ENCODE results near the gene CAMTA1.

Gene CAMTA1

DNA sequence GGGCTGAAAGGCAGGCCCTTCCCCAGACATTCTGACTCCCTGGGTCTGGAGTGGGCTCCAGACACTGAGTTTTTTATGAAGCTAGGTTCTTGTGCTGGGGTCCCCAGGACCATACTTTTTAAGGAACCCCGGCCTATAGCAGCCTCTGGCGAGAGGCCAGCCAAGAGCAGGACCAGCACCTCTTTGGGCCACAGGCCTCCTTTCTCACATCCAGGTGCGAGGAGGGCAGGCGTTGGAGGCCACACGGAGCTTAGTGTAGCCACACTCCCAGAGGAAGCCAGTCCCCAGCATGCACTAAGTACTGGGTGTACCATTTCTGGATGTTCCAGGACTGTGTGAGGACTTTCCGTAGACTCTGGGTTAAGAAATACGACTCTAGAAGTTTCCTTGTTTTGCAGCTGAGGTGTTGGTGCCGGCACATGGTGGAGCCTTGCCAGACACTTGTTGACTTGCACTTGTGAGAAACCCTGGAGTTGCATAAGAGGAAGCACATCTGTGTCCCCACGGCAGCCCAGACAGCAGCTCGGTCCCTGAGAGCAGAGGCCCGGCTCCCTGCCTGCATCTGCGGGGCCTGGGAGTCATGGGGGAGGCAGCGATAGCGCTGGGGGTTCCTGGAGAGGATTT lies 863.6 kb downstream of the CAMTA1 start:
- DNase-seq (ENCODE audit: low read depth): peak; percentile 70
- TF ChIP-seq, protein P1, sequence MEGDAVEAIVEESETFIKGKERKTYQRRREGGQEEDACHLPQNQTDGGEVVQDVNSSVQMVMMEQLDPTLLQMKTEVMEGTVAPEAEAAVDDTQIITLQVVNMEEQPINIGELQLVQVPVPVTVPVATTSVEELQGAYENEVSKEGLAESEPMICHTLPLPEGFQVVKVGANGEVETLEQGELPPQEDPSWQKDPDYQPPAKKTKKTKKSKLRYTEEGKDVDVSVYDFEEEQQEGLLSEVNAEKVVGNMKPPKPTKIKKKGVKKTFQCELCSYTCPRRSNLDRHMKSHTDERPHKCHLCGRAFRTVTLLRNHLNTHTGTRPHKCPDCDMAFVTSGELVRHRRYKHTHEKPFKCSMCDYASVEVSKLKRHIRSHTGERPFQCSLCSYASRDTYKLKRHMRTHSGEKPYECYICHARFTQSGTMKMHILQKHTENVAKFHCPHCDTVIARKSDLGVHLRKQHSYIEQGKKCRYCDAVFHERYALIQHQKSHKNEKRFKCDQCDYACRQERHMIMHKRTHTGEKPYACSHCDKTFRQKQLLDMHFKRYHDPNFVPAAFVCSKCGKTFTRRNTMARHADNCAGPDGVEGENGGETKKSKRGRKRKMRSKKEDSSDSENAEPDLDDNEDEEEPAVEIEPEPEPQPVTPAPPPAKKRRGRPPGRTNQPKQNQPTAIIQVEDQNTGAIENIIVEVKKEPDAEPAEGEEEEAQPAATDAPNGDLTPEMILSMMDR (conservative IDR thresholded peaks at IDR 0.05; ENCODE audit: low read depth, low read length): no peak
- H3K4me3 ChIP-seq (ENCODE audit: low read depth, low read length): no peak overlapping the region

DNA sequence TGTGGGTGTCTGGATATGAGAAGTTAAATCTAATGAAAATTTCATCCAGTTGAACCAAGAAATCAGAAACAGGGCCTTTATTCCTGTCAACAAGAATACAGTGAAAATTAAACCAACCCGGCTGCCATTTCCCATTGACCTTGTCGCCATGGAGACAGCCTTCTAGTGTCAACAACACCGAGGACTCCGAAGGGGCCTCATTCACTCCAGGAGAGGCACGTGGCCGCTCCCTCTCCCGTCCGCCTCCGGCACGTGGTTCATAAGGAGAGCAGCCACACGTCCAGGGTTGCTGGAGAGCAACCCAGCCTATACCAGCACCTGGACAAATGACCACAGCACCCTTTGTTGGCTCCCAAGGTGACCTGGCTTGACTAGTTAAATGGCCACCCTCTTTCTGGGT lies 865.5 kb downstream of the CAMTA1 start:
- DNase-seq (ENCODE audit: low read depth): peak; percentile 21
- no peak overlapping the region for H3K4me3 ChIP-seq (ENCODE audit: low read depth, low read length)
- TF ChIP-seq, protein P1 (conservative IDR thresholded peaks at IDR 0.05; ENCODE audit: low read depth, low read length): no peak

DNA sequence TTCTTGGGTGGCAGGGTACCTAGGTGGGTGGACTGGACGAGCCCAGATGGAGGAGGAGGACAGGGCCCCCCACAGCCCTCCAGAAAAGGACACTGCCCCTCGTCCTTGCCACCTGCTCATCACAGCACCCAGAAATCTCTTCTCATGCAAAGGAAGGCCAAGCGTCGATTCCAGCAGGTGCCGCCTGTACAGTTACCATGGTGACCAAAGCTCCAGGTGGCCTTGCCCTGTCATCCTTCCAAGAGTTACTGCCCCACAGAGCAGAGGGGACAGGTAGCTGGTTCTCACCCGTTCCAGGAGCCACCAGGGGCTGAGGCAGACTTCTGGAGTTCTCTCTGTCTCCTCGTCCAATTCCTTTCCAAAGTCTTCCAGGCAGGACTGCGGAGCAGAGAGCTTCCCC lies 865.9 kb downstream of the CAMTA1 start:
- no peak overlapping the region for H3K4me3 ChIP-seq (ENCODE audit: low read depth, low read length)
- TF ChIP-seq, protein P1 (conservative IDR thresholded peaks at IDR 0.05; ENCODE audit: low read depth, low read length): no peak
- no peak for DNase-seq (ENCODE audit: low read depth)

DNA sequence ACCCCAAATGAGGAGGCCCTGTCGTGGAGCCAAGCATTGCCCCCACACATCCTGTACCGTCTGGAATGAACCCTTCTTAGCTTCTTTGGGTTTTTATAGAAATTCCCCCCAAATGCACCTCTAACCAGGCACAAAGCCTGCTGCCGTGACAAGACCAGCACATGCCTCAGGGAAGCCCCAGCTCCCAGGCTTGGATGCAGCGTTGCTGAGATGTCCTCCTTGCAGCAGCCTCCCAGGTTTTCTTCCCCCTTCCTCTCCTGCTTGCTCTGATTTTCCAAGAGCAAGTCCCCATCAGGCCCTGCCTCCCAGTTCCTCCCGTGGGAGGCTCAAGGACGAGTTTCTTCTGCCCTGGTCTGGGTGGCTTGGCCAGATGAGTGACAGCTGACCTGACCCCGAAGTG lies 866.8 kb downstream of the CAMTA1 start:
- no peak overlapping the region for H3K4me3 ChIP-seq (ENCODE audit: low read depth, low read length)
- no peak for DNase-seq (ENCODE audit: low read depth)
- TF ChIP-seq, protein P1 (conservative IDR thresholded peaks at IDR 0.05; ENCODE audit: low read depth, low read length): no peak

DNA sequence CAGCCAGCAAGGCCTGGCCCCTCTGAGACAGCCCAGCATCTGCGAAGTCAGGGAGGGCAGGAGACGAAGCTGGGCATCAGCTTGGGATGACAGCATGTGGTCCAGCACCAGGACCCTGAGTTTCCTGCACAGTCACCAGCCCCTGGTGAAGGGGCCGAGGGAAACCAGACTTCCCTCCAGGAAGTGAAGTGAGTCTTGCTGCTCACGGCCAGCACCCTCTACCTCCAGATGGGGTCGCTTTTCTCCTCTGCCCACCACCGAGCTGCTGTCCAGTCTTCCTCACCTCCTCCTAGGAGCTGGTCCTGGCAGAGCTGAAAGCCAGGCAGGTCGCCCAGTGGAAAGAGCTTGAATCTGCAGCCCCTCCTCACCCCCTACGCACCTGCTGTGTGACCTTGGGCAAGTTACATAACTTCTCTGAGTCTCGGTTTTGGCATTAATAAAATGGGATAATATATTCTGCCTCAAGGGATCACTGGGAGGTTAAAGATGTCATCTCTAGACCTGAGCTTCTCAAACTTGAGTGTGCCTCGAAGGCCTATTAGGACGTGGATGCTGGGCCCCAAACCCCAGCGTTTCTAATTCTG lies 867.4 kb downstream of the CAMTA1 start:
- H3K4me3 ChIP-seq (ENCODE audit: low read depth, low read length): no peak overlapping the region
- TF ChIP-seq, protein P1 (conservative IDR thresholded peaks at IDR 0.05; ENCODE audit: low read depth, low read length): no peak
- DNase-seq (ENCODE audit: low read depth): no peak

DNA sequence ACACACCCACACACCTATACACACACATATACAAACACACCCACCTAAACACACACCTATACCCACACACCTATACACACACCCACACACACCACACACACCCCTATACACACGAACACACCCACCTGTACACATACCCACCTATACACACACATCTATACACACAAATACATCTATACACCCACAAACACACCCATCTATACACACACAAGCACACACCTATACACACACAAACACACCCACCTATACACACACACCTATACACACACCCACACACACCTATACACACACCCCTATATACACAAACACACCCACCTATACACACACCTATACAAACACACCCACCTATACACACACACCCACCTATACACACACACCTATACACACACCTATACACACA lies 869.5 kb downstream of the CAMTA1 start:
- TF ChIP-seq, protein P1 (conservative IDR thresholded peaks at IDR 0.05; ENCODE audit: low read depth, low read length): no peak
- no peak overlapping the region for H3K4me3 ChIP-seq (ENCODE audit: low read depth, low read length)
- DNase-seq (ENCODE audit: low read depth): no peak

DNA sequence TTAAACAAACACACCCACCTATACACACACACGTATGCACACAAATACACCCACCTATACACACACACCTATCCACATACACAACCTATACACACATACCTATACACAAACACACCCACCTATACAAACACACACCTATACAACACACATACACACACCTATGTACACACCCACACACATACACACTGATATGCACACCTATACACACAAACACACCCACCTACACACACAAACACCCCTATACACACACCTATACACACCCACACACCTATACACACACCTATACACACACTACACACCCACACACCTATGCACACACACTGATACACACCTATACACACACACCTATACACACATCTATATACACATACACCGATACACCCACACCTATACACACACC lies 870.1 kb downstream of the CAMTA1 start:
- no peak for DNase-seq (ENCODE audit: low read depth)
- no peak overlapping the region for H3K4me3 ChIP-seq (ENCODE audit: low read depth, low read length)
- TF ChIP-seq, protein P1 (conservative IDR thresholded peaks at IDR 0.05; ENCODE audit: low read depth, low read length): no peak

Measured in choroid plexus epithelial cell (primary cell).